K562 (cell line): ENCODE data around the gene BTBD17. TPM values are rescaled to one million over a fixed set of nuclear protein-coding genes. Genes with fewer than 3 reads are reported as not detected.

Experiments used
- CREM ChIP-seq: IDR thresholded peaks from 2 replicates; pipeline ENCODE4 v1.6.1; 2014; ENCODE audit warnings: antibody characterized with exemption, low read depth
- RERE ChIP-seq: sonication (generic); formaldehyde crosslinking; IDR thresholded peaks from 2 replicates; pipeline ENCODE4 v1.8.0; 2023; ENCODE audit warnings: missing genetic modification reagents, mild to moderate bottlenecking, borderline replicate concordance
- SRSF3 ChIP-seq: fragments of 200-400 bp; formaldehyde crosslinking; IDR thresholded peaks from 2 replicates; pipeline ENCODE4 v1.6.1; 2016; ENCODE audit warnings: mild to moderate bottlenecking, low read length, moderate library complexity; ENCODE audit not compliant: insufficient read depth
- TOE1 ChIP-seq, 2 experiments: fragments of 450-650 bp in 1 of 2; sonication (generic) in 1 of 2; formaldehyde crosslinking in 1 of 2; IDR thresholded peaks; 2 replicates each; pipeline versions ENCODE4 v1.7.1 to v1.8.0; 2016 to 2022; ENCODE audit warnings: borderline replicate concordance in 2 of 2, mild to moderate bottlenecking in 2 of 2, antibody characterized with exemption in 1 of 2, inconsistent platforms in 1 of 2, low read depth in 1 of 2, missing genetic modification reagents in 1 of 2, moderate library complexity in 1 of 2
- ZFPM2 ChIP-seq: fragments of 250-450 bp; sonication (Bioruptor Pico); IDR thresholded peaks from 2 replicates; pipeline ENCODE4 v1.5.1; 2022; ENCODE audit warnings: mild to moderate bottlenecking
- ZNF3 ChIP-seq: fragments of 250-450 bp; sonication (Bioruptor Pico); IDR thresholded peaks from 2 replicates; pipeline ENCODE4 v1.5.0; 2021; ENCODE audit warnings: mild to moderate bottlenecking, moderate library complexity
- ZNF512 ChIP-seq: IDR thresholded peaks from 2 replicates; pipeline ENCODE4 v1.6.1; 2016; ENCODE audit warnings: missing genetic modification characterization, missing compliant biosample characterization
- polyA plus RNA-seq, 8 experiments: library from polyadenylated mRNA; depleted of rRNA in 4 of 8; stranded (reverse) in 5 of 8; unstranded in 3 of 8; fragments of >200 nt; fragmentation: Nextera tagmentation in 2 of 8; fragmentation: Illumina TruSeq in 1 of 8; extraction: Ambion mirVana in 2 of 8; extraction: Trizol in 1 of 8; gene quantifications; 2 replicates each; pipeline versions ENCODE4 v1.2.1 to v1.2.3, GENCODE V29; 2011 to 2014; ENCODE audit warnings: inconsistent platforms in 1 of 8, missing spikeins in 1 of 8
- total RNA-seq, 7 experiments: library from RNA; depleted of rRNA in 6 of 7; stranded (reverse); fragments of >200 nt in 6 of 7; fragmentation: Illumina TruSeq in 2 of 7; extraction: Trizol in 2 of 7; gene quantifications; 2 replicates each; pipeline versions ENCODE4 v1.2.1 to v1.2.3, GENCODE V29; 2011 to 2021; ENCODE audit warnings: low replicate concordance in 1 of 7

The BTBD17 gene
- total and polyA plus RNA-seq, 9 of the 15 experiments (the other 6 are each of a cell fraction or from before 2014, with no cell fraction given) = not detected

GRCh38 chr17:74357466-74357809 lies 4.2 kb downstream of the BTBD17 start (continued):
- TF ChIP-seq RERE (no peak), ZFPM2 (CRISPR knock-in tag) (no peak), SRSF3 (no peak), ZNF3 (CRISPR knock-in tag) (no peak), CREM (no peak), ZNF512 (tag) (no peak), TOE1 (IDR thresholded peaks at IDR 0.05; ENCODE audit: borderline replicate concordance) (no peak), TOE1 (CRISPR knock-in tag; IDR thresholded peaks at IDR 0.05; ENCODE audit: borderline replicate concordance, low read depth) (no peak)
- TF ChIP-seq, all 486 proteins: peak for 0
